Mesothelial cell of epicardium (in vitro differentiated cells): ENCODE data around the gene IL1RAPL2. TPM values are rescaled to one million over a fixed set of nuclear protein-coding genes. Genes with fewer than 3 reads are reported as not detected.

Experiments used
- DNase-seq, 2 experiments: peaks; one replicate each; pipeline ENCODE4 v3.0.0; 2021; ENCODE audit warnings: low spot score in 2 of 2; ENCODE audit not compliant: unreplicated experiment in 2 of 2
- H3K27ac Mint-ChIP-seq: 2 replicates; pipeline ENCODE4 v1.8.0; 2021; ENCODE audit warnings: mixed read lengths
- H3K27me3 Mint-ChIP-seq: 2 replicates; pipeline ENCODE4 v1.8.0; 2021; ENCODE audit warnings: low read depth, mixed read lengths
- H3K36me3 Mint-ChIP-seq: 2 replicates; pipeline ENCODE4 v1.8.0; 2021; ENCODE audit warnings: mixed read lengths
- H3K4me1 Mint-ChIP-seq: 2 replicates; pipeline ENCODE4 v1.8.0; 2021; ENCODE audit warnings: mixed read lengths
- H3K4me3 Mint-ChIP-seq: 2 replicates; pipeline ENCODE4 v1.8.0; 2021; ENCODE audit warnings: mild to moderate bottlenecking, moderate library complexity, mixed read lengths
- H3K9me3 Mint-ChIP-seq: 2 replicates; pipeline ENCODE4 v1.8.0; 2021; ENCODE audit warnings: mixed read lengths
- total RNA-seq: library from RNA; stranded (reverse); gene quantifications from 3 replicates; pipeline ENCODE4 v1.2.1, GENCODE V29; 2021
- TF ChIP-seq, protein P1 (sequence below): fragments of 200-600 bp; sonication (generic); IDR thresholded peaks from one replicate; pipeline ENCODE4 v1.5.0; 2021; ENCODE audit warnings: antibody characterized with exemption; ENCODE audit not compliant: unreplicated experiment

Gene IL1RAPL2
- total RNA-seq, 1 donor from 2014 or later = 0.92 TPM

DNA sequence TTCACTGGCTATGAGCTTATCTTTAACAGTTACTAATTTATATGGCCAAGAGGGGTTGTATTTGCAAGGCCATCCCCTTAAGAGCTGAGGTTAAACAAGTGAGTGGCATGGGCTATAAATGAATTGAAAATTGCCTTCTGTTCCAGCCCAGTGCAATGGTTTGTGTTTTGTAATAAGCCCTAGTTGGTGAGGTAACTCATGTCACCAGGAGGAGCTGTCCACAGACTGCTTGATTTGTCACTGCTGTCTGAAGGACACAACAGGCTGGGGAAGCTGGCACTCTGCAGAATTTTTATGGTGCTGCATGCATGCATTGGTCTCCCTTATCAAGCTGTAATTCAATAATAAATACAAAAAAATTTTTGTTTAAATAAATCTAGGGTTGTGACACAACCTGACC is 223.8 kb downstream of the IL1RAPL2 start:
- TF ChIP-seq, protein P1, sequence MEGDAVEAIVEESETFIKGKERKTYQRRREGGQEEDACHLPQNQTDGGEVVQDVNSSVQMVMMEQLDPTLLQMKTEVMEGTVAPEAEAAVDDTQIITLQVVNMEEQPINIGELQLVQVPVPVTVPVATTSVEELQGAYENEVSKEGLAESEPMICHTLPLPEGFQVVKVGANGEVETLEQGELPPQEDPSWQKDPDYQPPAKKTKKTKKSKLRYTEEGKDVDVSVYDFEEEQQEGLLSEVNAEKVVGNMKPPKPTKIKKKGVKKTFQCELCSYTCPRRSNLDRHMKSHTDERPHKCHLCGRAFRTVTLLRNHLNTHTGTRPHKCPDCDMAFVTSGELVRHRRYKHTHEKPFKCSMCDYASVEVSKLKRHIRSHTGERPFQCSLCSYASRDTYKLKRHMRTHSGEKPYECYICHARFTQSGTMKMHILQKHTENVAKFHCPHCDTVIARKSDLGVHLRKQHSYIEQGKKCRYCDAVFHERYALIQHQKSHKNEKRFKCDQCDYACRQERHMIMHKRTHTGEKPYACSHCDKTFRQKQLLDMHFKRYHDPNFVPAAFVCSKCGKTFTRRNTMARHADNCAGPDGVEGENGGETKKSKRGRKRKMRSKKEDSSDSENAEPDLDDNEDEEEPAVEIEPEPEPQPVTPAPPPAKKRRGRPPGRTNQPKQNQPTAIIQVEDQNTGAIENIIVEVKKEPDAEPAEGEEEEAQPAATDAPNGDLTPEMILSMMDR = no peak
- H3K36me3 Mint-ChIP-seq = no peaks in the 10 kb centered on the region
- H3K9me3 Mint-ChIP-seq = peaks cover 14% of the 10 kb centered on the region
- no peak overlapping the region for H3K4me3 Mint-ChIP-seq
- DNase-seq = no peak
- peaks cover 4% of the 10 kb centered on the region for H3K4me1 Mint-ChIP-seq
- H3K27ac Mint-ChIP-seq = no peak overlapping the region
- H3K27me3 Mint-ChIP-seq = no peaks in the 10 kb centered on the region

DNA sequence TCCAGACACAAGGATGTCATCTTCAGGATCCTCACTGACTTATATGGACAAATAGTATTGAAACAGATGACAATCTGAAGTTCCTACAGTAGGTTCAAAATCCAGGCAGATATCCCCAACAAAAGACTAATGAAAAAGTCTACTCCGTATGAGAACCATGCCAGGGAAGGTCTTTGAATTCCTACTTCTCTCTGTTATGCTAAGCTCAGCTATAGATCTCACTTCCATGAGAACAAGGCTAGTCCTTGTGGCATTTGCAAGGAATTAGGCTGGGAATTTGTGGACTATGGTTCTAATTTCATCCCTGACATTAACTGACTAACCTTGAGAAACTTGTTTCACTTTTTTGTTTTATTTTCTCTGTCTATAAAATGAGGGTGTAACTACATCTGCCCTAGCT is 229.8 kb downstream of the IL1RAPL2 start:
- H3K4me1 Mint-ChIP-seq = peaks cover 3% of the 10 kb centered on the region
- H3K36me3 Mint-ChIP-seq = no peaks in the 10 kb centered on the region
- TF ChIP-seq, protein P1 = no peak
- no peak for DNase-seq
- H3K27me3 Mint-ChIP-seq = no peaks in the 10 kb centered on the region
- peaks cover 13% of the 10 kb centered on the region for H3K9me3 Mint-ChIP-seq
- no peak overlapping the region for H3K27ac Mint-ChIP-seq
- H3K4me3 Mint-ChIP-seq = no peak overlapping the region

DNA sequence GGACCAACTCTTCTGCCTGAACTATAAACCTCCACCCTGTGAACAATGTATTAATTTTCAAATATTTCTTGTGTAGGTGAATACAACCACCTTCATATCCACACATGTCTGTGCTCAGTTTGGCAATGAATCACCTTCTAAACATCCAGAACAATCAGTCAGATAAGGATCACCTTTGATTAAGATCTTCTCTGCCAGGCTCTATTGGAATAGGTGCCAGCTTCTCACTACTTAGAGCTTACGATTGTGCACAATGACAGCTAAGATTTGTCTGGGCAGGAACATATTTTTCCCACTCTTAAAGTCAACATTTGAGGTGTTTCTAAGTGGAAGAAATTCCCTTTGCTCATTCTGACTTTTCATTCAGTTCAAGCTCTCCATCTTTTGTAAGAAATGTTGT is 237.2 kb downstream of the IL1RAPL2 start:
- Mint-ChIP-seq H3K27ac (no peak overlapping the region), H3K4me3 (no peak overlapping the region), H3K9me3 (peaks cover 12% of the 10 kb centered on the region), H3K27me3 (no peaks in the 10 kb centered on the region), H3K36me3 (no peaks in the 10 kb centered on the region), H3K4me1 (peaks cover 8% of the 10 kb centered on the region)
- TF ChIP-seq, protein P1 = no peak
- DNase-seq = no peak

DNA sequence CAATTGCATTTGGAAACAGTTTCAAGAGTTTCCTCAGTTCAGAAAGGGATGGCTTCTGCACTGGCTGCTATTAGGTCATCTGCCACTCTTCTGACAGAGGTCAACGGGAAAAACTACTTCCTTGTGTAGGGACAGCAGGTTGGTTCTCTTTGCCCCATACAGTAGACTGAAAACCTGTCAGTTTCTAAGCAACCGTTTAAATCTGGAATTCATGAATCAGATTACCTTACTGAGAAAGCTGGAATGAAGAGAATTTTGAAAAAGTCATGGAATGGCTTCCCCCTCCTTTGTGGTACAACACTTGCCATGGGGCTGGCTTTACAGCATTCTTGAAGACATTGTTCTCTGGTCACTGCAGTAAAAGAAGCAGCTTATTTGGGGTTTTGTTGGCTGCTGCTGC is 240.3 kb downstream of the IL1RAPL2 start:
- TF ChIP-seq, protein P1 = no peak
- H3K4me3 Mint-ChIP-seq = no peak overlapping the region
- H3K9me3 Mint-ChIP-seq = peaks cover 17% of the 10 kb centered on the region
- H3K36me3 Mint-ChIP-seq = no peaks in the 10 kb centered on the region
- peak overlapping the region; percentile 51 for H3K27ac Mint-ChIP-seq
- H3K27me3 Mint-ChIP-seq = no peaks in the 10 kb centered on the region
- peaks cover 8% of the 10 kb centered on the region for H3K4me1 Mint-ChIP-seq
- DNase-seq = no peak

DNA sequence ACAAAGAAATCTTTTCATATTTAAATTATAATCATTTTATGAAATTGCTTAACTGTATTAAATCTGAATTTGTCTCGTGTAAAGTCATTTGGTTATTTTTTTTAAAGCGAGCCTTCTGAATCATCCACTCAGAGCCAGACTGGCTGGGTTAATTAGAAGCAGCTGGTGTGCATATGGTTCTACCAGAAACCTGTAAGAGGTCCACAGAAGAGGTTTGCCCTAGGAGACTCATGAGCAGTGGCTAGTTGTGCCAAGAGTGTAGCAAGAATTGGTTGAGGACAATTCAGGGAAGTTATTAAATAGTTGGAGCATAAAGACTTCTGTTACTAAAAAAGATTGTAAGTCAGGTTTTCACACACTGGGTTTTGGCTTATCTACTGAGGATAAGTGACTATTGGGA is 267.4 kb downstream of the IL1RAPL2 start:
- H3K9me3 Mint-ChIP-seq = peaks cover 44% of the 10 kb centered on the region
- TF ChIP-seq, protein P1 = no peak
- no peak for DNase-seq

DNA sequence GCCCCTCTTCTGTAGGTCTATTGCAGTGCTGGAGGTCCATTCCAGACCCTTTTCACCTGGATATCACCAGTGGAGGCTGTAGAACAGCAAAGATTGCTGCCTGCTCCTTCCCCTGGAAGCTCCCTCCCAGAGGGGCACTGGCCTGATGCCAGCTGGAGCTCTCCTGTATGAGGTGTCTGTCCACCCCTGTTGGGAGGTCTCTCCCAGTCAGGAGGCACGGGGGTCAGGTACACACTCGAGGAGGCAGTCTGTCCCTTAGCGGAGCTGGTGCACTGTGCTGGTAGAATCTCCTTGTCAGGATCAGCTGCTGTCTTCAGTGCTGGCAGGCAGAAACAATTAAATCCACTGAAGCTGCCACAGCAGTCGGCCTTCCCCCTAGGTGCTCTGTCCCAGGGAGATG is 276.6 kb downstream of the IL1RAPL2 start:
- Mint-ChIP-seq H3K36me3 (peaks cover 10% of the 10 kb centered on the region), H3K27ac (no peak overlapping the region), H3K9me3 (peaks cover 54% of the 10 kb centered on the region), H3K4me1 (no peaks in the 10 kb centered on the region), H3K4me3 (no peak overlapping the region), H3K27me3 (no peaks in the 10 kb centered on the region)
- TF ChIP-seq, protein P1 = no peak
- DNase-seq = no peak

More for the DNA sequence above, 267.4 kb downstream of the IL1RAPL2 start:
- Mint-ChIP-seq H3K4me3 (no peak overlapping the region), H3K27ac (no peak overlapping the region), H3K27me3 (no peaks in the 10 kb centered on the region), H3K4me1 (no peaks in the 10 kb centered on the region), H3K36me3 (no peaks in the 10 kb centered on the region)
